Gastrocnemius medialis (tissue), 4 donors: ENCODE results near the gene C2CD3. TPM values are rescaled to one million over a fixed set of nuclear protein-coding genes. Genes with fewer than 3 reads are reported as not detected.

Source experiments
- ATAC-seq, 2 donors: fragments of 150-250 bp; one replicate each; pipeline ENCODE4 v1.9.1; 2016
- DNase-seq, 2 donors: peaks; one replicate each; pipeline ENCODE4 v3.0.0-alpha.2; 2019
- H3K27ac ChIP-seq, 4 donors: fragments of 200-600 bp; sonication (generic); 1 replicate in 1 of 4; 2 replicates in 3 of 4; pipeline ENCODE4 v1.5.1; 2016 to 2018; ENCODE audit warnings: mild to moderate bottlenecking in 2 of 4, moderate library complexity in 1 of 4
- H3K27me3 ChIP-seq, 3 donors: fragments of 200-600 bp; sonication (generic) in 2 of 3; 1 replicate in 1 of 3; 2 replicates in 2 of 3; pipeline versions ENCODE4 v1.5.1 to v1.6.0; 2016 to 2019; ENCODE audit warnings: mild to moderate bottlenecking in 1 of 3, moderate library complexity in 1 of 3
- H3K36me3 ChIP-seq, 2 donors: fragments of 200-600 bp; sonication (generic) in 1 of 2; one replicate each; pipeline ENCODE4 v1.5.1; 2017 to 2018
- H3K4me1 ChIP-seq, 2 donors: fragments of 200-600 bp; sonication (generic) in 1 of 2; one replicate each; pipeline ENCODE4 v1.5.1; 2016 to 2017; ENCODE audit warnings: mild to moderate bottlenecking in 2 of 2
- H3K4me3 ChIP-seq, 4 donors: fragments of 200-600 bp; sonication (generic) in 3 of 4; 1 replicate in 1 of 4; 2 replicates in 3 of 4; pipeline ENCODE4 v1.5.1; 2016 to 2019; ENCODE audit warnings: mild to moderate bottlenecking in 2 of 4
- H3K9me3 ChIP-seq, 3 donors: fragments of 200-600 bp; sonication (generic) in 2 of 3; 1 replicate in 1 of 3; 2 replicates in 2 of 3; pipeline ENCODE4 v1.5.1; 2016 to 2019
- CTCF ChIP-seq, 5 experiments: fragments of 450-650 bp in 3 of 5; fragments of 200-600 bp in 2 of 5; sonication (generic) in 2 of 5; IDR thresholded peaks in 4 of 5; conservative IDR thresholded peaks in 1 of 5; 1 replicate in 4 of 5; 2 replicates in 1 of 5; pipeline ENCODE4 v1.5.1; 2016 to 2019; ENCODE audit warnings: antibody characterized with exemption in 5 of 5, mild to moderate bottlenecking in 3 of 5, moderate library complexity in 3 of 5
- POLR2A ChIP-seq, 2 donors: fragments of 450-650 bp; IDR thresholded peaks; one replicate each; pipeline ENCODE4 v1.6.1; 2017; ENCODE audit warnings: antibody characterized with exemption in 2 of 2, mild to moderate bottlenecking in 2 of 2, moderate library complexity in 2 of 2
- in situ Hi-C, 4 donors: fragments of 200-750 bp; cut with MboI; loops; one replicate each; pipeline versions ENCODE4 v1.15.0 to v1.8.0; 2017; ENCODE audit warnings: low sequenced_read_pairs in 4 of 4
- intact Hi-C: fragments of 100-400 bp; cut with DNase I; formaldehyde crosslinking; loops from one replicate; pipeline ENCODE4 v1.15.1; 2023; ENCODE audit warnings: low total_unique reads
- total RNA-seq, 4 donors: library from RNA; depleted of rRNA; stranded (reverse); fragments of >200 nt; gene quantifications; one replicate each; pipeline versions ENCODE4 v1.1.0 to v1.2.3, GENCODE V29; 2016

The C2CD3 gene
- total RNA-seq, 4 donors from 2014 or later = 13.8 to 33.2 (median 16.4) TPM

GRCh38 chr11:74010306-74011300, 160.2 kb downstream of the C2CD3 start:
- Histone ChIP-seq H3K36me3 (peaks cover 0 to 20% of the 10 kb centered on the region in 2 donors), H3K4me3 (no peak overlapping the region), H3K27me3 (no peaks in the 10 kb centered on the region), H3K27ac (peak overlapping the region; percentile 96 to 99 (median 98)), H3K4me1 (peaks cover 40 to 43% of the 10 kb centered on the region in 2 donors), H3K9me3 (no peaks in the 10 kb centered on the region)
- ATAC-seq (peak; percentile 1 to 2), DNase-seq (peak in 1 of 2 donors; percentile 58)
- in situ Hi-C loops = no loop called here
- intact Hi-C loops = loop anchor here (10.0 kb wide), 1 partner anchor 626 kb away; no protein-coding TSS in a partner anchor
- TF ChIP-seq POLR2A (IDR thresholded peaks at IDR 0.05) = no peak
- TF ChIP-seq CTCF (IDR thresholded peaks at IDR 0.05 in 4 of 5, conservative IDR thresholded peaks at IDR 0.05 in 1 of 5) = no peak

DNA sequence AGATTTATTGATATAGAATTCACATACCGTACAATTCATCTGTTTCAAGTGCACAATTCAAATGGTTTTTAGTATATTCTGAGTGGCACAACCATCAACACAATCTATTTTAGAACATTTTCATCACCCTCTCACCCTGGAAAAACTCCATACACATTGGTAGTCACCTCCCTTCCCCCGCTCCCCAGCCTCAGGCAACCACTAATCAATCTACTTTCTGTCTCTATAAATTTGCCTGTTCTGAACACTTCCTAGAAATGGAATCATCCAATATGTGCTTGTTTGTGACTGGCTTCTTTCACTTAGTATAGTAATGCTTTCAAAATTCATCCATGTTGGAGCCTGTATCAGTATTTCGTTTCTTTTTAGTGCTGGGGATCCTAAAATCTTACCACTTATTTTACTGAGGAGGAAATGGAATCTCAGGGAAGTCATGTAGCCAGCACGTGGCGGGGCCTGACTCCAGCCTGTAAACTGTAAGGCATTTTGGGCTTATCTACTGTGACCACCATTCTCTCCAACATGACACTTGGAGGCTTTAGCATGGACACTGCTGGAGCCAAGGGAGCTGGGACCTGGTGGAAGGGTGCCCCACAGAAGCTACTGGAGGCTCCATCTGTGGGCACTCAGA, 161.0 kb downstream of the C2CD3 start:
- intact Hi-C loops = loop anchor here (1.0 to 10.0 kb wide), 2 partner anchors 9 to 625 kb away; no protein-coding TSS in a partner anchor
- ATAC-seq (no peak), DNase-seq (no peak)
- peaks cover 48 to 49% of the 10 kb centered on the region in 2 donors for H3K4me1 ChIP-seq
- peaks cover 3 to 28% of the 10 kb centered on the region in 2 donors for H3K36me3 ChIP-seq
- H3K27me3 ChIP-seq = no peaks in the 10 kb centered on the region
- no peaks in the 10 kb centered on the region for H3K9me3 ChIP-seq
- peak overlapping the region; percentile 96 to 99 (median 98) for H3K27ac ChIP-seq
- in situ Hi-C loops = no loop called here
- no peak overlapping the region for H3K4me3 ChIP-seq
- TF ChIP-seq CTCF (IDR thresholded peaks at IDR 0.05 in 4 of 5, conservative IDR thresholded peaks at IDR 0.05 in 1 of 5) (no peak), POLR2A (IDR thresholded peaks at IDR 0.05) (no peak)

DNA sequence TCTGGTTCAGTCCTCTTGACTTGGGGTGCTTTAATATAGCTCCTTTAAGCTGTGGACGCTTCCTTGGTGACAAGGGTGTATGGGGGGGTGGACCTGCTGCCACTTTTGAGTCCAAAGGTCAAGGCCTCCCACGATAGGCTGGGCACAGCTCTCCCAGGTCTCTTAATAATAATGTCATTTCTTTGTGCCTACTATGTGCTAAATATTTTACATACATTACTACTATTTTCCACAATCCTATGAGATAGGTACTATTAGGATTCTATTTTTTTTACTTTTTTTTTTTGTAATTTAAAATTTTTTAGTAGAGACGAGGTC, 161.6 kb downstream of the C2CD3 start:
- Histone ChIP-seq H3K9me3 (no peaks in the 10 kb centered on the region), H3K4me3 (peak overlapping the region in 3 of 4 donors; percentile 71 to 89 (median 75)), H3K27ac (peak overlapping the region; percentile 96 to 99 (median 98)), H3K27me3 (no peaks in the 10 kb centered on the region), H3K4me1 (peaks cover 53 to 54% of the 10 kb centered on the region in 2 donors), H3K36me3 (peaks cover 3 to 34% of the 10 kb centered on the region in 2 donors)
- intact Hi-C loops = loop anchor here (1.0 kb wide), 1 partner anchor 9 kb away; no protein-coding TSS in a partner anchor
- ATAC-seq = no peak
- TF ChIP-seq CTCF (IDR thresholded peaks at IDR 0.05 in 4 of 5, conservative IDR thresholded peaks at IDR 0.05 in 1 of 5) (no peak), POLR2A (IDR thresholded peaks at IDR 0.05) (peak; percentile 5 to 18)
- DNase-seq = no peak
- in situ Hi-C loops = no loop called here

GRCh38 chr11:74008373-74009229, 162.2 kb downstream of the C2CD3 start, which contains the start of gene UCP3:
TSS of gene UCP3 (minus strand) at chr11:74009085. CDS start at chr11:74007042, 2,043 bp downstream.
- in situ Hi-C loops = no loop called here
- Histone ChIP-seq H3K9me3 (no peaks in the 10 kb centered on the region), H3K27ac (peak within 1 kb of the TSS; percentile 96 to 99 (median 98)), H3K4me1 (peaks cover 59 to 60% of the 10 kb centered on the region in 2 donors), H3K36me3 (peaks cover 3 to 40% of the 10 kb centered on the region in 2 donors), H3K27me3 (no peaks in the 10 kb centered on the region), H3K4me3 (peak within 1 kb of the TSS; percentile 71 to 89 (median 82))
- peak; percentile 89 to 92 for DNase-seq
- ATAC-seq = peak; percentile 82 to 83
- intact Hi-C loops = loop anchor here (1.0 kb wide), 3 partner anchors 10 to 63 kb away; no protein-coding TSS in a partner anchor
- TF ChIP-seq CTCF (IDR thresholded peaks at IDR 0.05 in 4 of 5, conservative IDR thresholded peaks at IDR 0.05 in 1 of 5) = no peak
- peak; percentile 92 to 97 for TF ChIP-seq POLR2A (IDR thresholded peaks at IDR 0.05)
